Endothelial cell of umbilical vein (primary cell): ENCODE data around the gene SAV1. TPM values are rescaled to one million over a fixed set of nuclear protein-coding genes. Genes with fewer than 3 reads are reported as not detected.

Experiments used
- BruUV-seq: library from RNA; stranded (reverse); fragments of 400-500 nt; replicated peaks from 2 replicates; lab custom pipeline; 2021; lab: Mats Ljungman, UMichigan
- CTCF ChIA-PET: fragments of 300-600, 350-600 bp; sonication (Branson Sonifier 250); formaldehyde crosslinking; loops from one replicate; lab custom pipeline; 2021; ENCODE audit warnings: antibody characterized with exemption, inconsistent platforms; lab: Charles Lee
- POLR2A ChIA-PET: fragments of 300-600, 350-600 bp; sonication (Branson Sonifier 250); formaldehyde crosslinking; loops from one replicate; lab custom pipeline; 2021; ENCODE audit warnings: antibody characterized with exemption, inconsistent platforms; lab: Charles Lee
- DNase-seq: peaks from one replicate; pipeline ENCODE4 v3.0.0-alpha.2; 2011; ENCODE audit warnings: low read depth, low spot score
- FAIRE-seq: peaks from 2 replicates; lab custom pipeline; 2011; peaks lifted over from hg19 to GRCh38; lab: Jason Lieb, UNC
- H2AFZ ChIP-seq: 2 replicates; pipeline ENCODE4 v1.6.0; 2012; ENCODE audit warnings: low read depth, low read length, control low read depth, inconsistent platforms
- H3K27ac ChIP-seq: 2 replicates; pipeline ENCODE4 v1.5.1; 2011; ENCODE audit warnings: low read depth, mild to moderate bottlenecking, control low read depth, low read length, moderate library complexity; ENCODE audit not compliant: insufficient read depth
- H3K27me3 ChIP-seq, 2 experiments: 2 replicates each; pipeline versions ENCODE4 v1.6.0 to v1.6.1; 2011; ENCODE audit warnings: low read length in 2 of 2, mixed read lengths in 1 of 2; ENCODE audit not compliant: control insufficient read depth in 2 of 2, insufficient read depth in 2 of 2
- H3K36me3 ChIP-seq, 2 experiments: 2 replicates in 1 of 2; 3 replicates in 1 of 2; pipeline ENCODE4 v1.5.1; 2011; ENCODE audit warnings: low read length in 2 of 2, mild to moderate bottlenecking in 1 of 2, moderate library complexity in 1 of 2; ENCODE audit not compliant: control insufficient read depth in 2 of 2, insufficient read depth in 2 of 2; ENCODE audit errors: extremely low read depth in 1 of 2
- H3K4me1 ChIP-seq: 3 replicates; pipeline ENCODE4 v1.5.1; 2011; ENCODE audit warnings: mild to moderate bottlenecking, low read length; ENCODE audit not compliant: control insufficient read depth, insufficient read depth; ENCODE audit errors: extremely low read depth
- H3K4me2 ChIP-seq: 2 replicates; pipeline ENCODE4 v1.6.1; 2011; ENCODE audit warnings: low read length, control low read depth, mixed read lengths; ENCODE audit not compliant: insufficient read depth
- H3K4me3 ChIP-seq, 3 experiments: fragments of 200-600 bp in 1 of 3; sonication (generic), shearing (Covaris generic) in 1 of 3; replicated peaks in 1 of 3; 2 replicates each; pipeline ENCODE4 v1.5.1; 2011 to 2016; ENCODE audit warnings: control low read depth in 3 of 3, low read length in 3 of 3, mild to moderate bottlenecking in 2 of 3, inconsistent platforms in 1 of 3, low read depth in 1 of 3, moderate library complexity in 1 of 3; ENCODE audit not compliant: insufficient read depth in 1 of 3
- H3K79me2 ChIP-seq: 2 replicates; pipeline ENCODE4 v1.6.0; 2012; ENCODE audit warnings: low read length, inconsistent platforms; ENCODE audit not compliant: control insufficient read depth, insufficient read depth
- H3K9ac ChIP-seq: replicated peaks from 2 replicates; pipeline ENCODE3; 2011; ENCODE audit warnings: low read length, control low read depth; ENCODE audit not compliant: insufficient read depth; ENCODE audit errors: extremely low read depth
- H3K9me1 ChIP-seq: replicated peaks from 3 replicates; pipeline ENCODE4 v1.6.0; 2011; ENCODE audit warnings: mild to moderate bottlenecking, low read length; ENCODE audit not compliant: control insufficient read depth, insufficient read depth; ENCODE audit errors: extremely low read depth
- H3K9me3 ChIP-seq: replicated peaks from 2 replicates; pipeline ENCODE4 v1.5.1; 2012; ENCODE audit warnings: low read length, inconsistent platforms; ENCODE audit not compliant: control insufficient read depth, insufficient read depth
- H4K20me1 ChIP-seq: replicated peaks from 2 replicates; pipeline ENCODE3; 2011; ENCODE audit warnings: mild to moderate bottlenecking, low read length; ENCODE audit not compliant: control insufficient read depth, insufficient read depth; ENCODE audit errors: extremely low read depth
- CTCF ChIP-seq, 2 donors: IDR thresholded peaks; 1 replicate in 1 of 2; 2 replicates in 1 of 2; pipeline ENCODE4 v1.5.1; 2011; ENCODE audit warnings: low read length in 2 of 2, mild to moderate bottlenecking in 2 of 2, moderate library complexity in 2 of 2, control low read depth in 1 of 2, inconsistent platforms in 1 of 2, low read depth in 1 of 2; ENCODE audit not compliant: insufficient read depth in 1 of 2; ENCODE audit errors: extremely low read depth in 1 of 2
- EZH2 ChIP-seq: IDR thresholded peaks from 2 replicates; pipeline ENCODE4 v1.6.1; 2012; ENCODE audit warnings: borderline replicate concordance, low read depth, mild to moderate bottlenecking, moderate library complexity, low read length, inconsistent platforms; ENCODE audit not compliant: severe bottlenecking
- MAX ChIP-seq: IDR thresholded peaks from 2 replicates; pipeline ENCODE4 v1.6.1; 2011; ENCODE audit not compliant: insufficient read depth, insufficient read length
- MYC ChIP-seq: IDR thresholded peaks from one replicate; pipeline ENCODE4 v1.6.1; 2011; ENCODE audit warnings: mild to moderate bottlenecking, low read depth, low read length
- POLR2A ChIP-seq: IDR thresholded peaks from 2 replicates; pipeline ENCODE4 v1.6.1; 2012; ENCODE audit warnings: low read depth, mild to moderate bottlenecking, control low read depth, low read length
- POLR2AphosphoS5 ChIP-seq: IDR thresholded peaks from 2 replicates; pipeline ENCODE4 v1.6.1; 2012; ENCODE audit warnings: low read depth, mild to moderate bottlenecking, control low read depth, low read length, moderate library complexity; ENCODE audit not compliant: insufficient read depth
- dilution Hi-C: fragments of 300-500 bp; cut with MboI; formaldehyde crosslinking; loops from one replicate; pipeline ENCODE4 v1.15.0; 2019; ENCODE audit warnings: low sequenced_read_pairs; ENCODE audit not compliant: extremely low pct_ligation_motif_present
- intact Hi-C: fragments of 100-400 bp; cut with micrococcal nuclease; formaldehyde crosslinking; loops from one replicate; pipeline ENCODE4 v1.10.0; 2022
- polyA plus RNA-seq, 4 experiments: library from polyadenylated mRNA; depleted of rRNA in 3 of 4; stranded (reverse) in 3 of 4; unstranded in 1 of 4; fragments of >200 nt; gene quantifications; 2 replicates each; pipeline versions ENCODE4 v1.2.1 to v1.2.3, GENCODE V29; 2011 to 2012; ENCODE audit warnings: missing spikeins in 1 of 4
- total RNA-seq: library from RNA; stranded (reverse); gene quantifications from 2 replicates; pipeline ENCODE4 v1.2.3, GENCODE V29; 2021

Gene SAV1
- total and polyA plus RNA-seq, 2 donors (not counting 3 experiments of a cell fraction or from before 2014, with no cell fraction given), result 7.1 to 31.0 TPM

- FAIRE-seq, result peak; percentile 33
- ChIA-PET POLR2A (interaction anchor here (1.3 kb wide), 1 partner anchor 63 kb away, joined by 5 read pairs; no protein-coding TSS in a partner anchor), CTCF (interaction anchor here (0.6 to 3.7 kb wide), 20 partner anchors 10 to 744 kb away, joined by 3 to 35 read pairs (median 4); no protein-coding TSS in a partner anchor)
- dilution Hi-C loops (no loop called here), intact Hi-C loops (no loop called here)
- Histone ChIP-seq H2AFZ (no peak overlapping the region), H3K27ac (peak overlapping the region; percentile 18), H3K79me2 (no peaks in the 10 kb centered on the region), H3K9ac (peak overlapping the region; percentile 7), H3K4me1 (peaks cover 16% of the 10 kb centered on the region), H4K20me1 (no peaks in the 10 kb centered on the region), H3K9me1 (no peaks in the 10 kb centered on the region), H3K36me3 (no peaks in the 10 kb centered on the region), H3K9me3 (no peaks in the 10 kb centered on the region), H3K4me2 (peak overlapping the region; percentile 86), H3K27me3 (no peaks in the 10 kb centered on the region), H3K4me3 (peak overlapping the region in 1 of 3 experiments; percentile 28)
- peak; percentile 89 for DNase-seq
- no peak for TF ChIP-seq POLR2A
- TF ChIP-seq CTCF (IDR thresholded peaks at IDR 0.05; ENCODE audit: extremely low read depth in 1 of 2, insufficient read depth in 1 of 2, low read depth in 1 of 2, low read length in 2 of 2), result no peak
- TF ChIP-seq MYC, result no peak
- TF ChIP-seq MAX, result no peak
- no peak for TF ChIP-seq EZH2
- TF ChIP-seq POLR2AphosphoS5, result no peak
- no TSS peak for BruUV-seq
Measured at GRCh38 chr14:50605766-50606165, 62.3 kb downstream of the SAV1 start.
